NCI-H510A treated with DMSO at 0.1 percent for 48 hours (cell line): ENCODE data around the gene PDLIM3.

Experiments used
- DNase-seq: peaks from one replicate; lab custom pipeline; 2025; lab: John Stamatoyannopoulos, UW

The PDLIM3 gene

GRCh38 chr4:185471235-185472102 lies 63.8 kb downstream of the PDLIM3 start, which contains the start of gene CCDC110:
Gene CCDC110 (minus strand): TSS chr4:185471733. CDS start chr4:185471683, 50 bp downstream.
- DNase-seq: peak; percentile 78

- DNase-seq: peak; percentile 10
These were observed 64.7 kb downstream of the PDLIM3 start for GRCh38 chr4:185470501-185471195.

GRCh38 chr4:185469580-185470154 lies 65.6 kb downstream of the PDLIM3 start:
- DNase-seq: no peak

GRCh38 chr4:185468999-185469398 lies 66.3 kb downstream of the PDLIM3 start:
- no peak for DNase-seq

GRCh38 chr4:185467991-185468390 lies 67.3 kb downstream of the PDLIM3 start:
- no peak for DNase-seq

GRCh38 chr4:185467101-185467500 lies 68.2 kb downstream of the PDLIM3 start:
- DNase-seq: no peak

- DNase-seq: no peak
These were observed 69.6 kb downstream of the PDLIM3 start for GRCh38 chr4:185465707-185466106.

- peak; percentile 10 for DNase-seq
These were observed 70.4 kb downstream of the PDLIM3 start for GRCh38 chr4:185464887-185465286.

- DNase-seq: peak; percentile 30
These were observed 71.1 kb downstream of the PDLIM3 start for GRCh38 chr4:185464183-185464582.

- peak; percentile 35 for DNase-seq
These were observed 71.8 kb downstream of the PDLIM3 start for GRCh38 chr4:185463541-185463940.

- no peak for DNase-seq
These were observed 73.7 kb downstream of the PDLIM3 start for GRCh38 chr4:185461565-185461964.

GRCh38 chr4:185457136-185457535 lies 78.2 kb downstream of the PDLIM3 start:
- DNase-seq: peak; percentile 26

- DNase-seq: no peak
These were observed 79.2 kb downstream of the PDLIM3 start for GRCh38 chr4:185456131-185456530.
